Kidney epithelial cell (primary cell): Measurements from ENCODE around the gene QKI. TPM values are rescaled to one million over a fixed set of nuclear protein-coding genes. Genes with fewer than 3 reads are reported as not detected.

Experiments used
- DNase-seq: peaks from one replicate; pipeline ENCODE4 v3.0.0-alpha.2; 2010; ENCODE audit warnings: low read depth
- H3K27me3 ChIP-seq: 2 replicates; pipeline ENCODE4 v1.6.0; 2011; ENCODE audit warnings: low read length; ENCODE audit not compliant: control insufficient read depth, insufficient read depth
- H3K36me3 ChIP-seq: 2 replicates; pipeline ENCODE4 v1.5.1; 2011; ENCODE audit warnings: low read length; ENCODE audit not compliant: control insufficient read depth, insufficient read depth
- H3K4me3 ChIP-seq: 2 replicates; pipeline ENCODE4 v1.5.1; 2011; ENCODE audit warnings: low read depth, mild to moderate bottlenecking, control low read depth, low read length
- total RNA-seq: library from RNA; depleted of rRNA; stranded (reverse); fragments of >200 nt; gene quantifications from 2 replicates; pipeline ENCODE4 v1.2.3, GENCODE V29; 2015
- TF ChIP-seq, protein P1 (sequence below): IDR thresholded peaks from 2 replicates; pipeline ENCODE4 v1.5.1; 2011; ENCODE audit warnings: mild to moderate bottlenecking, moderate library complexity, low read length, control low read depth, inconsistent platforms; ENCODE audit not compliant: insufficient read depth, poor library complexity, severe bottlenecking

Gene QKI
- total RNA-seq, 1 donor from 2014 or later = 173 TPM

DNA sequence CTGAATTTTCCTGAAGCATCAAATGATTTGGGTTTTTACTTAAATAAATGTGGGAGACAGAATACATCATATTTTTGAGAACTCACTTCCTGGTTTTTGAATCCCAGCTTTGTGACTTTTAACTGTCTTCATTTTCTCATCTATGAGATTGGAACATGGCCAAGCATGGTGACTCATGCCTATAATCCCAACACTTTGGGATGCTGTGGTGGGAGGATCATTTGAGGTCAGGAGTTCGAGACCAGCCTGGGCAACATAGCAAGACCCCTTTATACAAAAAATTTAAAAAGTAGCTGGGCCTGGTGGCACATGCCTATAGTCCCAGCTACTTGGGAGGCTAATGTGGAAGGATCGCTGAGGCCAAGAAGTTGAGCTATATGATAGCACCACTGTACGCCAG lies 122.3 kb downstream of the QKI start:
- Histone ChIP-seq H3K4me3 (no peak overlapping the region), H3K36me3 (no peaks in the 10 kb centered on the region), H3K27me3 (no peaks in the 10 kb centered on the region)
- TF ChIP-seq, protein P1, sequence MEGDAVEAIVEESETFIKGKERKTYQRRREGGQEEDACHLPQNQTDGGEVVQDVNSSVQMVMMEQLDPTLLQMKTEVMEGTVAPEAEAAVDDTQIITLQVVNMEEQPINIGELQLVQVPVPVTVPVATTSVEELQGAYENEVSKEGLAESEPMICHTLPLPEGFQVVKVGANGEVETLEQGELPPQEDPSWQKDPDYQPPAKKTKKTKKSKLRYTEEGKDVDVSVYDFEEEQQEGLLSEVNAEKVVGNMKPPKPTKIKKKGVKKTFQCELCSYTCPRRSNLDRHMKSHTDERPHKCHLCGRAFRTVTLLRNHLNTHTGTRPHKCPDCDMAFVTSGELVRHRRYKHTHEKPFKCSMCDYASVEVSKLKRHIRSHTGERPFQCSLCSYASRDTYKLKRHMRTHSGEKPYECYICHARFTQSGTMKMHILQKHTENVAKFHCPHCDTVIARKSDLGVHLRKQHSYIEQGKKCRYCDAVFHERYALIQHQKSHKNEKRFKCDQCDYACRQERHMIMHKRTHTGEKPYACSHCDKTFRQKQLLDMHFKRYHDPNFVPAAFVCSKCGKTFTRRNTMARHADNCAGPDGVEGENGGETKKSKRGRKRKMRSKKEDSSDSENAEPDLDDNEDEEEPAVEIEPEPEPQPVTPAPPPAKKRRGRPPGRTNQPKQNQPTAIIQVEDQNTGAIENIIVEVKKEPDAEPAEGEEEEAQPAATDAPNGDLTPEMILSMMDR = no peak
- DNase-seq = no peak

DNA sequence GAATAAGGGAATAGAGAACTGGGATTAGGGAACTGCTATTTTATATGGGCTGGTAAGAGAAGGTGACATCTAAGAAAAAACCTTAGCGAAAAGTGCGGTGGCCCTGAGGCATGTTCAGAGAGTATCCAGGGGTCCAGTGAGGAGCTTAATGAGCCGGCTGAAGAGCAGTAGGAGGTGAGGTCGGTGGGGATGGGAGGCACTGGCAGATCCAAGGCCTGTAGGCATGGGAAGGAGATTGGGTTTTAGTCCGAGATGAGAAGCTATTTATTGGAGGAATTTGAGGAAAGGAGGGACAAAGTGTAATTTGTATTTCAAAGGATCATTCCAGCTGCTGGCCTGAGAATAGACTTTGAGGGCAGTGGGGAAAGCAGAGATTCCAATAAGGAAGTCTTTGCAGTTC lies 123.8 kb downstream of the QKI start:
- Histone ChIP-seq H3K27me3 (no peaks in the 10 kb centered on the region), H3K36me3 (no peaks in the 10 kb centered on the region), H3K4me3 (no peak overlapping the region)
- TF ChIP-seq, protein P1 = no peak
- no peak for DNase-seq

DNA sequence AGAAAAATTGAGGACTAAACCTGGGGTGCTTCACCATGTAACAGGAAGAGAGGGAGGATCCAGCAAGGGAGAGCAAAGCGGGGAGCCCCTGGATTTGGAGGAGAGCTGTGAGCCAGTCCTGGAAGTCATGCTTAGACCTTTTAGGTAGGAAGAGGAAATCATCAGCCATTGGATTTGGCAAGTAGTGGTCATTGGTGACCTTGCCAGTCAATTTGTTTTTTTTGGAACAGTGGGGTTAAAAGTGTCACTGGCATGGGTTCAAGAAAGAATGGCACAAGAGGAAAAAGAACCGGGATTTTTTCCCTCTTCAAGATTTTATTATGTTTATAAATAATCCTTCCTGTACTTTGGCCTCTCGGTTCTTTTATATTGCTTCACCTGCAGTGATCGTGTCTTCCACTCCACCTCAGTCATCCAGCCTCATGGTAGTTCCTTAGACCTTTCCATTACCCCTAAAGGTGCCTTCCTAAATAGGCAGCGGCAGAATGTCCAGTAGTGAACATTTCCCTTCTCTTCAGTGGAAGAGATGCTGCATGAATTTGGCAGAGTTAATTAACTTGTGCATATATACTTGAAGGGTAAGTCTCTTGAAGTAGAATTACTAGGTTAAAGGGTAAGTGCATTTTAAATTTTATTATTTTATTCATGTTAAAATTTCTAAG lies 124.7 kb downstream of the QKI start:
- TF ChIP-seq, protein P1 = no peak
- DNase-seq = no peak
- H3K4me3 ChIP-seq = no peak overlapping the region

DNA sequence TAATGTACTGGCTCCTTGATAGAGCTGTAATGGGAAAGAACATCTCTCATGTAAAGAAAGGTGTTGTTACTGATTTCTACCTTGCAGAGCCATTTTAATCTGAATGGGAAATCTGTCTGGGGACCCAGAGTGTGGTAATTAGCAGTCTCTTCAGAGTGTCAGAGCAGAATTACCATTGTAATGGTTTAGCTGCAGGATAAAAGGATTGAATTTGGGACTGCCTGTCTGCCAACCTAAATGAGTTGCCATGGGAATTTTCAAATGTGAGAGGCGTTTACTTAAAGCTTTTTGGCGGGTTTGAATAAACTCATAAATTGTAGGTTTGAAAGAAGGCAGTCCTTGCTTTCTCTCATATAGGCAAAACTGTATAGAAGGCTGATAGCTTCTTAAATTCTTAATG lies 128.8 kb downstream of the QKI start:
- Histone ChIP-seq H3K4me3 (no peak overlapping the region), H3K36me3 (no peaks in the 10 kb centered on the region)
- TF ChIP-seq, protein P1 = no peak

More for the DNA sequence above, 124.7 kb downstream of the QKI start:
- Histone ChIP-seq H3K36me3 (no peaks in the 10 kb centered on the region), H3K27me3 (no peaks in the 10 kb centered on the region)

DNA sequence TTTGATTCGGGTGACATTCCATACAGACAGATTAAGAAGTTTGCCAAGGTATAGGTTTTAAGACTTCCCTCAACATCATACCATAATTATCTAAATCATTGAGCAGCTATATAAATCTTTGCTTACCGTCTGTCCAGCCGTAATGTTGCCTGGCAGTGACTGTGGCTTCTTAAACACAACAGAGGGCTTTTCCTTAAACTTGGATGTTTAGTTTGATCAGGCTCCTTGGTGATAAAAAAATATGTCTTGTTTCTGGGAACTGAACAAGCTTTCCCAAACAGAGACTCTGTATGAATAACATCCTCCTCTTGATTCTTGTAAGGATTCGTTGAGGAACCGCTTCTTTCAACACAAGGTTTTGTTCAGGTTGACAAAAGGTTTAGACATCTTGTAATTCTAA lies 130.9 kb downstream of the QKI start:
- H3K4me3 ChIP-seq = no peak overlapping the region
- TF ChIP-seq, protein P1 = no peak
- no peaks in the 10 kb centered on the region for H3K36me3 ChIP-seq
- DNase-seq = no peak
- H3K27me3 ChIP-seq = no peaks in the 10 kb centered on the region

More for the DNA sequence above, 128.8 kb downstream of the QKI start:
- no peaks in the 10 kb centered on the region for H3K27me3 ChIP-seq
- no peak for DNase-seq

DNA sequence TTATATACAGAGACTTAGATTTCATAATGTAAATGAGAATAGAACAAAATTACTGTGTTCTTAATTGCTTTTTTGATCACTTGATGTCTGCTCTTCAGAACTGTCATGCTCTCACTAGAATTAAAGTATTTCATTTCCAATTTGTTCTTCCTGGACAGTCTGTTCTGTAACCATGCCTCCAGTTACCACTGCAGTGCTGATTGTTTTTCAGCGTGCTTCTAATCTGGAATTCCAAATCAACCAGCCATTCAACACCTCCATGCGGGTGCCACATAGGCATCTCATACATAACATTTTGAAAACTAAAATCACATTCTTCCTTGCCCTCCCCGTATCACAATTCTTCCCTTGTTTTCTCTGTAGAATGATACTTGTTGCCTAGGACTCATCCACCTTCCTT lies 132.8 kb downstream of the QKI start:
- DNase-seq = no peak
- H3K4me3 ChIP-seq = no peak overlapping the region
- TF ChIP-seq, protein P1 = no peak
- H3K27me3 ChIP-seq = no peaks in the 10 kb centered on the region
- H3K36me3 ChIP-seq = no peaks in the 10 kb centered on the region
